H1 (cell line): Measurements from ENCODE around the gene TGFBR1. TPM values are rescaled to one million over a fixed set of nuclear protein-coding genes. Genes with fewer than 3 reads are reported as not detected.

Experiments
- CTCF ChIA-PET: fragments of 300-600 bp; sonication (Branson Sonifier 250); formaldehyde crosslinking; loops from one replicate; lab custom pipeline; 2021; ENCODE audit not compliant: partially characterized antibody; lab: Charles Lee
- POLR2A ChIA-PET: fragments of 300-600 bp; sonication (Branson Sonifier 250); formaldehyde crosslinking; loops from one replicate; lab custom pipeline; 2021; ENCODE audit warnings: inconsistent platforms; ENCODE audit not compliant: partially characterized antibody; lab: Charles Lee
- DNase-seq, 2 experiments: peaks; one replicate each; pipeline versions ENCODE4 v3.0.0 to v3.0.0-alpha.2; 2010 to 2022; ENCODE audit warnings: low spot score in 2 of 2, low read depth in 1 of 2, mixed read lengths in 1 of 2
- FAIRE-seq: peaks from 2 replicates; lab custom pipeline; 2011; peaks lifted over from hg19 to GRCh38; lab: Jason Lieb, UNC
- H2AFZ ChIP-seq: 2 replicates; pipeline ENCODE4 v1.8.1; 2012; ENCODE audit warnings: low read length, inconsistent platforms
- H2AK5ac ChIP-seq: 2 replicates; pipeline ENCODE4 v1.6.1; 2013; ENCODE audit warnings: low read depth, low read length
- H2BK120ac ChIP-seq: replicated peaks from 2 replicates; pipeline ENCODE3; 2013; ENCODE audit warnings: low read depth, low read length, inconsistent platforms
- H2BK12ac ChIP-seq: 2 replicates; pipeline ENCODE4 v1.6.1; 2013; ENCODE audit warnings: low read depth, low read length
- H2BK15ac ChIP-seq: 2 replicates; pipeline ENCODE4 v1.6.1; 2013; ENCODE audit warnings: low read length
- H2BK20ac ChIP-seq: 2 replicates; pipeline ENCODE4 v1.6.1; 2013; ENCODE audit warnings: low read length
- H2BK5ac ChIP-seq: 2 replicates; pipeline ENCODE4 v1.6.1; 2013; ENCODE audit warnings: low read depth, low read length
- H3K14ac ChIP-seq: 2 replicates; pipeline ENCODE4 v1.6.1; 2013; ENCODE audit warnings: inconsistent platforms; ENCODE audit not compliant: insufficient read length
- H3K18ac ChIP-seq: 2 replicates; pipeline ENCODE4 v1.6.1; 2013; ENCODE audit warnings: low read length; ENCODE audit errors: extremely low read depth
- H3K23ac ChIP-seq: 2 replicates; pipeline ENCODE4 v1.6.1; 2013; ENCODE audit warnings: inconsistent platforms; ENCODE audit not compliant: insufficient read length
- H3K23me2 ChIP-seq: 2 replicates; pipeline ENCODE4 v1.6.1; 2013; ENCODE audit warnings: low read depth, low read length
- H3K27ac ChIP-seq: 2 replicates; pipeline ENCODE4 v1.6.1; 2011; ENCODE audit warnings: low read depth, low read length, inconsistent platforms
- H3K27me3 ChIP-seq, 4 experiments: replicated peaks in 1 of 4; 1 replicate in 1 of 4; 2 replicates in 3 of 4; pipeline versions ENCODE4 v1.6.1 to v1.8.1; 2011 to 2013; ENCODE audit warnings: low read length in 3 of 4, mild to moderate bottlenecking in 3 of 4, inconsistent platforms in 2 of 4, mixed read lengths in 2 of 4, moderate library complexity in 1 of 4; ENCODE audit not compliant: control insufficient read depth in 3 of 4, insufficient read depth in 3 of 4; ENCODE audit errors: extremely low read depth in 1 of 4
- H3K36me3 ChIP-seq, 4 experiments: 2 replicates each; pipeline versions ENCODE4 v1.6.1 to v1.8.1; 2011 to 2013; ENCODE audit warnings: mild to moderate bottlenecking in 4 of 4, low read length in 3 of 4, moderate library complexity in 2 of 4, control low read depth in 1 of 4, inconsistent platforms in 1 of 4; ENCODE audit not compliant: insufficient read depth in 4 of 4, control insufficient read depth in 2 of 4
- H3K4ac ChIP-seq: replicated peaks from 2 replicates; pipeline ENCODE3; 2013; ENCODE audit warnings: low read length, low read depth, mixed read lengths, inconsistent platforms; ENCODE audit not compliant: insufficient read length
- H3K4me1 ChIP-seq, 4 experiments: replicated peaks in 1 of 4; 1 replicate in 1 of 4; 2 replicates in 3 of 4; pipeline versions ENCODE4 v1.6.1 to v1.8.1; 2011 to 2013; ENCODE audit warnings: low read length in 3 of 4, inconsistent platforms in 2 of 4, mixed read lengths in 1 of 4; ENCODE audit not compliant: insufficient read depth in 4 of 4, control insufficient read depth in 3 of 4
- H3K4me2 ChIP-seq, 2 experiments: 2 replicates each; pipeline versions ENCODE4 v1.6.1 to v1.8.1; 2011 to 2013; ENCODE audit warnings: low read depth in 2 of 2, low read length in 2 of 2, control low read depth in 1 of 2, inconsistent platforms in 1 of 2, mild to moderate bottlenecking in 1 of 2; ENCODE audit not compliant: insufficient read depth in 1 of 2
- H3K4me3 ChIP-seq, 4 experiments: fragments of 200-600, 300-600 bp in 1 of 4; sonication (generic), shearing (Covaris generic), sonication (Bioruptor Twin) in 1 of 4; 2 replicates each; pipeline versions ENCODE4 v1.5.1 to v1.8.1; 2011 to 2016; ENCODE audit warnings: low read length in 4 of 4, low read depth in 3 of 4, control low read depth in 2 of 4, inconsistent platforms in 2 of 4, mild to moderate bottlenecking in 2 of 4, mixed read lengths in 1 of 4, moderate library complexity in 1 of 4; ENCODE audit not compliant: insufficient read depth in 2 of 4; ENCODE audit errors: extremely low read depth in 1 of 4
- H3K56ac ChIP-seq: replicated peaks from 2 replicates; pipeline ENCODE3; 2013; ENCODE audit warnings: low read depth, mild to moderate bottlenecking, mixed read lengths, low read length, inconsistent platforms; ENCODE audit not compliant: insufficient read length
- H3K79me1 ChIP-seq: 2 replicates; pipeline ENCODE4 v1.6.1; 2013; ENCODE audit warnings: low read depth, low read length, control low read depth
- H3K79me2 ChIP-seq, 2 experiments: 2 replicates each; pipeline versions ENCODE4 v1.6.1 to v1.8.1; 2012 to 2013; ENCODE audit warnings: low read length in 2 of 2, mild to moderate bottlenecking in 2 of 2, inconsistent platforms in 1 of 2; ENCODE audit not compliant: insufficient read depth in 2 of 2, control insufficient read depth in 1 of 2
- H3K9ac ChIP-seq, 4 experiments: replicated peaks in 1 of 4; 1 replicate in 1 of 4; 2 replicates in 3 of 4; pipeline versions ENCODE4 v1.6.1 to v1.8.1; 2011 to 2013; ENCODE audit warnings: low read depth in 3 of 4, low read length in 3 of 4, control low read depth in 2 of 4, mild to moderate bottlenecking in 2 of 4, moderate library complexity in 2 of 4, inconsistent platforms in 1 of 4; ENCODE audit errors: extremely low read depth in 1 of 4
- H3K9me3 ChIP-seq, 2 experiments: 2 replicates each; pipeline versions ENCODE4 v1.6.1 to v1.8.1; 2012 to 2013; ENCODE audit warnings: mild to moderate bottlenecking in 2 of 2, moderate library complexity in 2 of 2, control low read depth in 1 of 2, inconsistent platforms in 1 of 2, low read depth in 1 of 2, low read length in 1 of 2, mixed read lengths in 1 of 2; ENCODE audit not compliant: insufficient read depth in 2 of 2
- H4K20me1 ChIP-seq, 2 experiments: replicated peaks in 1 of 2; 2 replicates each; pipeline versions ENCODE3 to v1.8.1; 2011 to 2013; ENCODE audit warnings: inconsistent platforms in 2 of 2, low read length in 2 of 2, mild to moderate bottlenecking in 1 of 2; ENCODE audit not compliant: insufficient read depth in 2 of 2, control insufficient read depth in 1 of 2
- H4K5ac ChIP-seq: 2 replicates; pipeline ENCODE4 v1.6.1; 2013; ENCODE audit warnings: low read length, low read depth, mixed read lengths, inconsistent platforms; ENCODE audit not compliant: insufficient read length
- H4K8ac ChIP-seq: 2 replicates; pipeline ENCODE4 v1.8.0; 2013; ENCODE audit warnings: mild to moderate bottlenecking, moderate library complexity, low read length, inconsistent platforms; ENCODE audit not compliant: insufficient read depth; ENCODE audit errors: extremely low read depth
- H4K91ac ChIP-seq: replicated peaks from 2 replicates; pipeline ENCODE3; 2013; ENCODE audit warnings: low read length, mixed read lengths, inconsistent platforms; ENCODE audit not compliant: insufficient read length
- FOSL1 ChIP-seq: IDR thresholded peaks from 2 replicates; pipeline ENCODE4 v1.6.1; 2011; ENCODE audit warnings: mild to moderate bottlenecking, low read depth, low read length, moderate library complexity; ENCODE audit not compliant: insufficient read depth
- GABPA ChIP-seq: IDR thresholded peaks from 2 replicates; pipeline ENCODE4 v1.6.1; 2011; ENCODE audit warnings: mild to moderate bottlenecking, low read length, moderate library complexity, borderline replicate concordance; ENCODE audit not compliant: insufficient read depth
- HDAC2 ChIP-seq, 2 experiments: fragments of 300-600 bp in 1 of 2; sonication (generic) in 1 of 2; IDR thresholded peaks; 2 replicates each; pipeline ENCODE4 v1.6.1; 2011 to 2012; ENCODE audit warnings: low read depth in 2 of 2, low read length in 2 of 2, mild to moderate bottlenecking in 2 of 2, moderate library complexity in 2 of 2, borderline replicate concordance in 1 of 2, inconsistent platforms in 1 of 2
- JUND ChIP-seq: IDR thresholded peaks from 2 replicates; pipeline ENCODE4 v1.6.1; 2011; ENCODE audit warnings: mild to moderate bottlenecking, improper control_type of control experiment, low read length
- SP1 ChIP-seq: IDR thresholded peaks from 2 replicates; pipeline ENCODE4 v1.6.1; 2011; ENCODE audit warnings: low read depth, low read length
- SP2 ChIP-seq: IDR thresholded peaks from 2 replicates; pipeline ENCODE4 v1.6.1; 2012; ENCODE audit warnings: mild to moderate bottlenecking, low read length, inconsistent platforms
- SP4 ChIP-seq: IDR thresholded peaks from 2 replicates; pipeline ENCODE4 v1.6.1; 2012; ENCODE audit warnings: low read length, inconsistent platforms
- TAF7 ChIP-seq: optimal IDR thresholded peaks from 2 replicates; pipeline ENCODE3; 2011; ENCODE audit warnings: low read depth, mild to moderate bottlenecking, inconsistent platforms, low read length, moderate library complexity, borderline replicate concordance
- YY1 ChIP-seq: IDR thresholded peaks from 2 replicates; pipeline ENCODE4 v1.6.1; 2011; ENCODE audit warnings: low read depth, mild to moderate bottlenecking, low read length
- WGBS, 2 experiments: shearing (Covaris generic) in 1 of 2; methylation state at CpG; one replicate each; pipeline versions ENCODE4 v1.1.6 to v1.1.7; 2013 to 2015; ENCODE audit warnings: low lambda C conversion rate in 2 of 2, mixed read lengths in 2 of 2, inconsistent platforms in 1 of 2, low coverage in 1 of 2, missing lambda C conversion rate in 1 of 2; ENCODE audit not compliant: insufficient replicate concordance in 2 of 2, insufficient coverage in 1 of 2, insufficient read length in 1 of 2; ENCODE audit errors: extremely low coverage in 1 of 2, missing lambda C conversion rate in 1 of 2; 5-methylcytosine and 5-hydroxymethylcytosine counted together
- polyA plus RNA-seq, 7 experiments: library from polyadenylated mRNA; depleted of rRNA in 3 of 7; stranded (reverse) in 5 of 7; unstranded in 2 of 7; fragments of >200 nt in 5 of 7; fragments of 200-250 nt in 2 of 7; gene quantifications; 1 replicate in 5 of 7; 2 replicates in 1 of 7; 4 replicates in 1 of 7; pipeline versions ENCODE4 v1.2.1 to v1.2.3, GENCODE V29; 2011 to 2013; ENCODE audit warnings: missing spikeins in 2 of 7, mixed read lengths in 2 of 7
- total RNA-seq: library from RNA; stranded (reverse); fragmentation: NEBNext Ultra II Directional; extraction: Animal tissue kit (Norgen Biotek cat#: 25700); gene quantifications from 2 replicates; pipeline ENCODE4 v1.2.1, GENCODE V29; 2021
- TF ChIP-seq, protein P1 (sequence below): IDR thresholded peaks from 2 replicates; pipeline ENCODE4 v1.6.1; 2012; ENCODE audit warnings: inconsistent platforms
- TF ChIP-seq, protein P2 (sequence below): IDR thresholded peaks from 2 replicates; pipeline ENCODE4 v1.6.1; 2012; ENCODE audit warnings: inconsistent platforms

Gene TGFBR1
- total and polyA plus RNA-seq, 2 of the 8 experiments (the other 6 are each of a cell fraction or from before 2014, with no cell fraction given): 16.8 to 52.4 TPM

DNA sequence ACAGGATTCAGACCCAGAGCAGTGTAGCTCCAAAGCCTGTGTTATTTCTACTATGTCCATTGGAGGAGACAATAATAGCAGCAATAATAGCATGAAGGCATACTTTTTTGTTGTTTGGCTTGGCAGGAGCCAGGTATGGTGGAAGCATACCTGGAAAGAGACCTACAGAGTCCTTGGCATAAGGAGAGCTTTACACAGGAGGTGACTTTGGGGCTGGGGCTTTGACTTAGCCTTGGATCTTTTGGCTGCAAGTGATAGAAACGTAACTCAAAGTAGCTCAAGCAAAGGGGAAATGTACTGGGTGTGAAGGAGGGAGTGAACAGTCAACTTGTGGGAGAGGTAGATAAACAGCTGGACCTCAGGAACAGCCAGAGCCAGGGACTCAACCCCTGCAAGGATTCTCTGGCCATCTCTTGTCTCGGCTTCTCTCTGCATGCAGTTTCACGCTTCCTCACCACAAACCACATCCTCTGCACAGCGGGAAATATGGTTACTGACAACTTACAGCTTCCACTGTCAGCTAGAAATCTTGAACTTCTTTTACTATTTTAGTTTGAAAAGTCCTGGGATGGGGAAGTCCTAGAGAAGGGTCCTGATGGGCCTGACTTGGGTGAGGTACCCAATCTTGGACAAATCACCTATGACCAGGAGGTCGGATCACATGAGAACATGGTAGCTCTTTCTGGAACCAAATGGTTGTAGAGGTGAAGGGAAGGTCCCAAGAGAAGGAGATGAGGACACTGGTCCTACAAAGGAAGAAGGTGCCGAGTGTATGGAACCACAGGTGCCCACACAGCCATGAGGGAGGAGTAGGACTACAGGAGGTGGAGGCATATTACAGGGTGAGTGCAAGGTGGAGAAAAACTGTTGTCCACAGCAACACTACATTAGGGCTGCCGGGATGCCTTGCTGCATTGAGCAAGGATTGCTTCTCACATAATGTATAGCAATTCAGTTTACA lies 47.0 kb upstream of the TGFBR1 start:
- no peak overlapping the region for H3K18ac ChIP-seq
- no peak overlapping the region for H2BK15ac ChIP-seq
- H2BK12ac ChIP-seq: no peak overlapping the region
- H4K8ac ChIP-seq: no peak overlapping the region
- no peak overlapping the region for H3K4me3 ChIP-seq
- DNase-seq: no peak
- H3K14ac ChIP-seq: no peak overlapping the region
- no peaks in the 10 kb centered on the region for H3K36me3 ChIP-seq
- no peak overlapping the region for H3K27ac ChIP-seq
- H3K79me2 ChIP-seq: no peaks in the 10 kb centered on the region
- H2BK20ac ChIP-seq: no peak overlapping the region
- no peak overlapping the region for H4K91ac ChIP-seq
- H3K23ac ChIP-seq: no peak overlapping the region
- H4K20me1 ChIP-seq: no peaks in the 10 kb centered on the region
- CTCF ChIA-PET: interaction anchor here (1.1 to 1.8 kb wide), 2 partner anchors 35 to 210 kb away, joined by 3 to 4 read pairs; no protein-coding TSS in a partner anchor
- WGBS, 2 experiments: 97% methylated on average over 7 of the region's 7 CpGs; no CpG with 5 or more reads in 1 of the 2 experiments
- H3K23me2 ChIP-seq: no peaks in the 10 kb centered on the region
- no peaks in the 10 kb centered on the region for H3K79me1 ChIP-seq
- POLR2A ChIA-PET: no interaction called here
- H3K4ac ChIP-seq: no peak overlapping the region
- FAIRE-seq: no peak
- H3K4me2 ChIP-seq: no peak overlapping the region
- H3K9ac ChIP-seq: no peak overlapping the region
- no peak overlapping the region for H2AFZ ChIP-seq
- H3K4me1 ChIP-seq: no peaks in the 10 kb centered on the region
- no peaks in the 10 kb centered on the region for H3K9me3 ChIP-seq
- no peak overlapping the region for H3K56ac ChIP-seq
- no peak overlapping the region for H2BK5ac ChIP-seq
- no peak overlapping the region for H2BK120ac ChIP-seq
- no peak overlapping the region for H2AK5ac ChIP-seq
- no peaks in the 10 kb centered on the region; a peak in 1 of 7 replicates for H3K27me3 ChIP-seq
- H4K5ac ChIP-seq: no peak overlapping the region
- TF ChIP-seq, protein P1, sequence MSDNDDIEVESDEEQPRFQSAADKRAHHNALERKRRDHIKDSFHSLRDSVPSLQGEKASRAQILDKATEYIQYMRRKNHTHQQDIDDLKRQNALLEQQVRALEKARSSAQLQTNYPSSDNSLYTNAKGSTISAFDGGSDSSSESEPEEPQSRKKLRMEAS: no peak
- TF ChIP-seq FOSL1 (no peak), YY1 (no peak), JUND (no peak), SP1 (no peak), SP2 (no peak), TAF7 (no peak), SP4 (no peak), GABPA (no peak), HDAC2 (IDR thresholded peaks at IDR 0.05; ENCODE audit: borderline replicate concordance in 1 of 2, low read depth in 2 of 2, low read length in 2 of 2) (no peak)
- TF ChIP-seq, protein P2, sequence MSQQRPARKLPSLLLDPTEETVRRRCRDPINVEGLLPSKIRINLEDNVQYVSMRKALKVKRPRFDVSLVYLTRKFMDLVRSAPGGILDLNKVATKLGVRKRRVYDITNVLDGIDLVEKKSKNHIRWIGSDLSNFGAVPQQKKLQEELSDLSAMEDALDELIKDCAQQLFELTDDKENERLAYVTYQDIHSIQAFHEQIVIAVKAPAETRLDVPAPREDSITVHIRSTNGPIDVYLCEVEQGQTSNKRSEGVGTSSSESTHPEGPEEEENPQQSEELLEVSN: no peak
